NCI-H1105 treated with DMSO at 0.1 percent for 48 hours (cell line): Measurements from ENCODE around the gene ANKH.
"Not testable (repeated sequence)": the region's sequence is repeated elsewhere in the genome, so short reads cannot be mapped to it uniquely, and the experiment has no call there.

Experiments used
- DNase-seq: peaks from one replicate; lab custom pipeline; 2025; lab: John Stamatoyannopoulos, UW

Gene ANKH

GRCh38 chr5:14854799-14855198 lies 16.8 kb downstream of the ANKH start:
- no peak for DNase-seq

- DNase-seq: no peak
These were observed 17.9 kb downstream of the ANKH start for GRCh38 chr5:14853685-14854084.

GRCh38 chr5:14852779-14853178 lies 18.8 kb downstream of the ANKH start:
- DNase-seq: no peak

GRCh38 chr5:14851999-14852526 lies 19.5 kb downstream of the ANKH start:
- DNase-seq: no peak

- no peak for DNase-seq
These were observed 20.0 kb downstream of the ANKH start for GRCh38 chr5:14851597-14851996.

- DNase-seq: no peak
These were observed 20.5 kb downstream of the ANKH start for GRCh38 chr5:14851050-14851419.

- DNase-seq: no peak
These were observed 21.0 kb downstream of the ANKH start for GRCh38 chr5:14850419-14851049.

GRCh38 chr5:14849516-14850294 lies 21.9 kb downstream of the ANKH start:
- no peak for DNase-seq

GRCh38 chr5:14848942-14849341 lies 22.6 kb downstream of the ANKH start:
- DNase-seq: not testable (repeated sequence)

- no peak for DNase-seq
These were observed 23.2 kb downstream of the ANKH start for GRCh38 chr5:14848385-14848784.

- no peak for DNase-seq
These were observed 24.1 kb downstream of the ANKH start for GRCh38 chr5:14847471-14847870.

GRCh38 chr5:14842117-14842516 lies 29.5 kb downstream of the ANKH start:
- peak; percentile 75 for DNase-seq

- no peak for DNase-seq
These were observed 31.0 kb downstream of the ANKH start for GRCh38 chr5:14840624-14841023.

GRCh38 chr5:14838396-14839319 lies 32.9 kb downstream of the ANKH start:
- no peak for DNase-seq

GRCh38 chr5:14837423-14838122 lies 34.0 kb downstream of the ANKH start:
- DNase-seq: not testable (repeated sequence)

- no peak for DNase-seq
These were observed 36.7 kb downstream of the ANKH start for GRCh38 chr5:14834584-14835550.

GRCh38 chr5:14834062-14834461 lies 37.5 kb downstream of the ANKH start:
- no peak for DNase-seq

- DNase-seq: no peak
These were observed 40.6 kb downstream of the ANKH start for GRCh38 chr5:14831006-14831338.

GRCh38 chr5:14830210-14831005 lies 41.2 kb downstream of the ANKH start:
- no peak for DNase-seq

- DNase-seq: no peak
These were observed 42.2 kb downstream of the ANKH start for GRCh38 chr5:14829396-14829795.
